ENCODE measurements around the gene TMEM250.

Gene TMEM250

GRCh38 chr9:136118320-136119060 lies at the start of gene TMEM250:
TSS of gene TMEM250 (minus strand) at chr9:136118875. CDS start at chr9:136116900, 1,975 bp downstream.
- peak; percentile 95 to 96 for DNase-seq (ENCODE audit: low spot score in 2 of 2)
- Mint-ChIP-seq H3K27me3 (no peaks in the 10 kb centered on the region), H3K9me3 (no peaks in the 10 kb centered on the region), H3K4me3 (peak within 1 kb of the TSS; percentile 88), H3K4me1 (no peaks in the 10 kb centered on the region), H3K36me3 (no peaks in the 10 kb centered on the region), H3K27ac (peak within 1 kb of the TSS; percentile 81)
- ATAC-seq (ENCODE audit: low read depth) = peak; percentile 86

- Mint-ChIP-seq H3K4me1 (no peaks in the 10 kb centered on the region), H3K27me3 (peaks cover 10% of the 10 kb centered on the region), H3K27ac (no peak overlapping the region), H3K9me3 (peaks cover 4% of the 10 kb centered on the region), H3K4me3 (no peak overlapping the region), H3K36me3 (peaks cover 5% of the 10 kb centered on the region)
- DNase-seq (ENCODE audit: low spot score in 2 of 2) (no peak), ATAC-seq (ENCODE audit: low read depth) (no peak)
Measured at GRCh38 chr9:136163248-136163850, 44.7 kb upstream of the TMEM250 start.

GRCh38 chr9:136160995-136161610 lies 42.4 kb upstream of the TMEM250 start:
- Mint-ChIP-seq H3K27me3 (peaks cover 6% of the 10 kb centered on the region), H3K4me3 (no peak overlapping the region), H3K4me1 (no peaks in the 10 kb centered on the region), H3K27ac (no peak overlapping the region), H3K9me3 (peaks cover 4% of the 10 kb centered on the region), H3K36me3 (peaks cover 5% of the 10 kb centered on the region)
- no peak for DNase-seq (ENCODE audit: low spot score in 2 of 2)
- no peak for ATAC-seq (ENCODE audit: low read depth)

- H3K36me3 Mint-ChIP-seq = peaks cover 3% of the 10 kb centered on the region
- DNase-seq (ENCODE audit: low spot score in 2 of 2) (no peak), ATAC-seq (ENCODE audit: low read depth) (no peak)
- H3K4me3 Mint-ChIP-seq = no peak overlapping the region
- H3K27ac Mint-ChIP-seq = no peak overlapping the region
- H3K4me1 Mint-ChIP-seq = no peaks in the 10 kb centered on the region
- H3K9me3 Mint-ChIP-seq = peaks cover 4% of the 10 kb centered on the region
- peaks cover 9% of the 10 kb centered on the region for H3K27me3 Mint-ChIP-seq
Measured at GRCh38 chr9:136160381-136160841, 41.7 kb upstream of the TMEM250 start.

- H3K4me1 Mint-ChIP-seq = no peaks in the 10 kb centered on the region
- no peak for ATAC-seq (ENCODE audit: low read depth)
- H3K27me3 Mint-ChIP-seq = peaks cover 12% of the 10 kb centered on the region
- no peak overlapping the region for H3K27ac Mint-ChIP-seq
- no peak overlapping the region for H3K4me3 Mint-ChIP-seq
- H3K9me3 Mint-ChIP-seq = peaks cover 4% of the 10 kb centered on the region
- no peak for DNase-seq (ENCODE audit: low spot score in 2 of 2)
- H3K36me3 Mint-ChIP-seq = peaks cover 3% of the 10 kb centered on the region
Measured at GRCh38 chr9:136159851-136160250, 41.2 kb upstream of the TMEM250 start.

- no peak for DNase-seq (ENCODE audit: low spot score in 2 of 2)
- no peak for ATAC-seq (ENCODE audit: low read depth)
- Mint-ChIP-seq H3K27me3 (peaks cover 13% of the 10 kb centered on the region), H3K27ac (no peak overlapping the region), H3K36me3 (no peaks in the 10 kb centered on the region), H3K4me3 (no peak overlapping the region), H3K4me1 (no peaks in the 10 kb centered on the region), H3K9me3 (no peaks in the 10 kb centered on the region)
Measured at GRCh38 chr9:136157477-136158265, 39.0 kb upstream of the TMEM250 start.

GRCh38 chr9:136156209-136157120 lies 37.8 kb upstream of the TMEM250 start:
- H3K4me3 Mint-ChIP-seq = no peak overlapping the region

GRCh38 chr9:136155576-136155975 lies 36.9 kb upstream of the TMEM250 start:
- H3K9me3 Mint-ChIP-seq = no peaks in the 10 kb centered on the region

More at GRCh38 chr9:136156209-136157120, 37.8 kb upstream of the TMEM250 start:
- Mint-ChIP-seq H3K4me1 (no peaks in the 10 kb centered on the region), H3K9me3 (no peaks in the 10 kb centered on the region), H3K27ac (no peak overlapping the region), H3K36me3 (no peaks in the 10 kb centered on the region), H3K27me3 (peaks cover 13% of the 10 kb centered on the region)
- no peak for DNase-seq (ENCODE audit: low spot score in 2 of 2)
- no peak for ATAC-seq (ENCODE audit: low read depth)

GRCh38 chr9:136154943-136155342 lies 36.3 kb upstream of the TMEM250 start:
- ATAC-seq (ENCODE audit: low read depth) (no peak), DNase-seq (ENCODE audit: low spot score in 2 of 2) (no peak)
- H3K9me3 Mint-ChIP-seq = no peaks in the 10 kb centered on the region
- peaks cover 10% of the 10 kb centered on the region for H3K27me3 Mint-ChIP-seq
- no peak overlapping the region for H3K4me3 Mint-ChIP-seq
- no peaks in the 10 kb centered on the region for H3K4me1 Mint-ChIP-seq
- H3K36me3 Mint-ChIP-seq = no peaks in the 10 kb centered on the region
- no peak overlapping the region for H3K27ac Mint-ChIP-seq

More at GRCh38 chr9:136155576-136155975, 36.9 kb upstream of the TMEM250 start:
- no peak overlapping the region for H3K4me3 Mint-ChIP-seq
- ATAC-seq (ENCODE audit: low read depth) (no peak), DNase-seq (ENCODE audit: low spot score in 2 of 2) (no peak)
- H3K27me3 Mint-ChIP-seq = peaks cover 13% of the 10 kb centered on the region
- no peaks in the 10 kb centered on the region for H3K4me1 Mint-ChIP-seq
- no peaks in the 10 kb centered on the region for H3K36me3 Mint-ChIP-seq
- no peak overlapping the region for H3K27ac Mint-ChIP-seq

GRCh38 chr9:136153381-136154065 lies 34.8 kb upstream of the TMEM250 start:
- Mint-ChIP-seq H3K4me3 (no peak overlapping the region), H3K4me1 (no peaks in the 10 kb centered on the region), H3K36me3 (no peaks in the 10 kb centered on the region), H3K27ac (no peak overlapping the region), H3K9me3 (no peaks in the 10 kb centered on the region), H3K27me3 (peaks cover 10% of the 10 kb centered on the region)
- DNase-seq (ENCODE audit: low spot score in 2 of 2) (no peak), ATAC-seq (ENCODE audit: low read depth) (no peak)

GRCh38 chr9:136152931-136153330 lies 34.3 kb upstream of the TMEM250 start:
- Mint-ChIP-seq H3K9me3 (no peaks in the 10 kb centered on the region), H3K27ac (no peak overlapping the region), H3K27me3 (peaks cover 10% of the 10 kb centered on the region), H3K4me3 (no peak overlapping the region), H3K36me3 (no peaks in the 10 kb centered on the region), H3K4me1 (no peaks in the 10 kb centered on the region)
- ATAC-seq (ENCODE audit: low read depth) (no peak), DNase-seq (ENCODE audit: low spot score in 2 of 2) (no peak)

- Mint-ChIP-seq H3K27me3 (peaks cover 10% of the 10 kb centered on the region), H3K4me1 (no peaks in the 10 kb centered on the region), H3K27ac (no peak overlapping the region), H3K4me3 (no peak overlapping the region), H3K36me3 (no peaks in the 10 kb centered on the region), H3K9me3 (no peaks in the 10 kb centered on the region)
- ATAC-seq (ENCODE audit: low read depth) = no peak
- DNase-seq (ENCODE audit: low spot score in 2 of 2) = no peak
Measured at GRCh38 chr9:136152543-136152866, 33.8 kb upstream of the TMEM250 start.
